Nephron (organoid): ENCODE data around the gene PSMG3.
A peak's percentile ranks its signal among the peaks of the same experiment; 100 is the strongest.

Source experiments
- H3K27ac Mint-ChIP-seq, 3 experiments: 2 replicates each; pipeline ENCODE4 v1.8.0; 2020; ENCODE audit warnings: mixed read lengths in 3 of 3, mild to moderate bottlenecking in 2 of 3, moderate library complexity in 1 of 3
- H3K27me3 Mint-ChIP-seq: 2 replicates; pipeline ENCODE4 v1.8.0; 2021; ENCODE audit warnings: low read depth, mild to moderate bottlenecking, moderate library complexity, mixed read lengths
- H3K36me3 Mint-ChIP-seq: 2 replicates; pipeline ENCODE4 v1.8.0; 2020; ENCODE audit warnings: low read depth, mixed read lengths
- H3K4me1 Mint-ChIP-seq: 2 replicates; pipeline ENCODE4 v1.8.0; 2020; ENCODE audit warnings: mixed read lengths
- H3K4me3 Mint-ChIP-seq, 3 experiments: 2 replicates each; pipeline ENCODE4 v1.8.0; 2020; ENCODE audit warnings: mild to moderate bottlenecking in 3 of 3, mixed read lengths in 3 of 3, moderate library complexity in 2 of 3
- H3K9me3 Mint-ChIP-seq: 2 replicates; pipeline ENCODE4 v1.8.0; 2020; ENCODE audit warnings: mixed read lengths
- TF ChIP-seq, protein P1 (sequence below), 3 experiments: fragments of 200-600 bp; sonication (generic); IDR thresholded peaks; one replicate each; pipeline ENCODE4 v1.5.0; 2021; ENCODE audit warnings: antibody characterized with exemption in 3 of 3; ENCODE audit not compliant: unreplicated experiment in 3 of 3

Gene PSMG3

DNA sequence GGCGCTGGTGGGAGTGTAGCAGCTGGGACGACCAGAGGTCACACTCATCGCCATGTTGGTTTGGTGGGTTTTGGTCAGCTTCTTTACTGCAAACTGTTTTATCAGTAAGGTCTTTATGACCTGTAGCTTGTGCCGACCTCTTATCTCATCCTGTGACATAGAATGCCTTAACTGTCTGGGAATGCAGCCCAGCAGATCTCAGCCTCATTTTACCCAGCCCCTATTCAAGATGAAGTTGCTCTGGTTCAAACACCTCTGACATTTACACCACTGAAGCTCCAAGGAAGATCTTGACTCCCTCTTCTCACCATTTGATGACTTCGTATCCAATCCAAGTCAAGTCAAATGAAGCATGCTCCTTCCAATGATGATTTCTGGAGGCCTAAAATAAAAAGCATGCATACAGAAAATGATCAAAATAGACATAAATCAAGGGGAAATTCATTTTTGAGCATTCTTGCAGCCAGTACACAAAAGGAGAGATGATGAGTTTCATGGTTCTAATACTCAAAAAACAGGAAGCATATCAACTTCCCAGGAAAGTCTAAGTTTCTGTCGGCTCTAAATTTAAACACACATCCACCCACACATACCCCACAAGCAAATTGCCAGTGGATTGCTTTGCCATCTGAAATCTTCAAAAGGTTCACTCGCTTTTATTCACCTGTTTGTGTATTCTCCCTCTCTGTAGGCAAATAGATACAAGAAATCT is 2.4 kb upstream of the PSMG3 start:
- H3K4me1 Mint-ChIP-seq, result peaks cover 33% of the 10 kb centered on the region
- TF ChIP-seq, protein P1, sequence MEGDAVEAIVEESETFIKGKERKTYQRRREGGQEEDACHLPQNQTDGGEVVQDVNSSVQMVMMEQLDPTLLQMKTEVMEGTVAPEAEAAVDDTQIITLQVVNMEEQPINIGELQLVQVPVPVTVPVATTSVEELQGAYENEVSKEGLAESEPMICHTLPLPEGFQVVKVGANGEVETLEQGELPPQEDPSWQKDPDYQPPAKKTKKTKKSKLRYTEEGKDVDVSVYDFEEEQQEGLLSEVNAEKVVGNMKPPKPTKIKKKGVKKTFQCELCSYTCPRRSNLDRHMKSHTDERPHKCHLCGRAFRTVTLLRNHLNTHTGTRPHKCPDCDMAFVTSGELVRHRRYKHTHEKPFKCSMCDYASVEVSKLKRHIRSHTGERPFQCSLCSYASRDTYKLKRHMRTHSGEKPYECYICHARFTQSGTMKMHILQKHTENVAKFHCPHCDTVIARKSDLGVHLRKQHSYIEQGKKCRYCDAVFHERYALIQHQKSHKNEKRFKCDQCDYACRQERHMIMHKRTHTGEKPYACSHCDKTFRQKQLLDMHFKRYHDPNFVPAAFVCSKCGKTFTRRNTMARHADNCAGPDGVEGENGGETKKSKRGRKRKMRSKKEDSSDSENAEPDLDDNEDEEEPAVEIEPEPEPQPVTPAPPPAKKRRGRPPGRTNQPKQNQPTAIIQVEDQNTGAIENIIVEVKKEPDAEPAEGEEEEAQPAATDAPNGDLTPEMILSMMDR (IDR thresholded peaks at IDR 0.05; ENCODE audit: unreplicated experiment in 3 of 3), result no peak
- H3K27me3 Mint-ChIP-seq, result no peaks in the 10 kb centered on the region
- peaks cover 13% of the 10 kb centered on the region for H3K36me3 Mint-ChIP-seq
- no peaks in the 10 kb centered on the region for H3K9me3 Mint-ChIP-seq
- peak overlapping the region; percentile 89 to 90 (median 89) for H3K4me3 Mint-ChIP-seq
- peak overlapping the region in 2 of 3 experiments; percentile 42 to 45 for H3K27ac Mint-ChIP-seq

DNA sequence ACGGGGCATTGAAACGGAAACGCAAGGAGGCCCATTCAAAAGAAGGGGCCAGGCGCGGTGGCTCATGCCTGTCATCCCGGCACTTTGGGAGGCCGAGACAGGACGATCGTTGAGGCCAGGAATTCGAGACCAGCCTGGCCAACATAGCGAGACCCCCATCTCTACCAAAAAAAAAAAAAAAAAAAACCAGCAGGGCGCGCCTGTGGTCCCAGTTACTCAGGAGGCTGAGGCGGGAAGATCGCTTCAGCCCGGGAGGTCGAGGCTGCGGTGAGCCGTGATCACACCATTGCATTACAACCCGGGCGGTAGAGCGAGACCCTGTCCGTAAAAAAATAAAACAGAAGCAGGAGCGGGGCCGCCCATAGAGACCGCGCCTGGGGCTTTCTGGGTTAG is 396 bp downstream of the PSMG3 start:
- no peaks in the 10 kb centered on the region for H3K27me3 Mint-ChIP-seq
- H3K9me3 Mint-ChIP-seq, result no peaks in the 10 kb centered on the region
- peaks cover 39% of the 10 kb centered on the region for H3K4me1 Mint-ChIP-seq
- peak overlapping the region in 2 of 3 experiments; percentile 51 to 97 for H3K27ac Mint-ChIP-seq
- TF ChIP-seq, protein P1 (IDR thresholded peaks at IDR 0.05; ENCODE audit: unreplicated experiment in 3 of 3), result no peak
- H3K4me3 Mint-ChIP-seq, result peak overlapping the region; percentile 84 to 89 (median 85)
- H3K36me3 Mint-ChIP-seq, result peaks cover 18% of the 10 kb centered on the region

- TF ChIP-seq, protein P1 (IDR thresholded peaks at IDR 0.05; ENCODE audit: unreplicated experiment in 3 of 3), result no peak
- Mint-ChIP-seq H3K9me3 (no peaks in the 10 kb centered on the region), H3K4me3 (peak overlapping the region; percentile 84 to 89 (median 85)), H3K4me1 (peaks cover 39% of the 10 kb centered on the region), H3K36me3 (peaks cover 18% of the 10 kb centered on the region), H3K27ac (peak overlapping the region; percentile 49 to 97 (median 51)), H3K27me3 (no peaks in the 10 kb centered on the region)
These were observed 816 bp downstream of the PSMG3 start for GRCh38 chr7:1569016-1569415.

DNA sequence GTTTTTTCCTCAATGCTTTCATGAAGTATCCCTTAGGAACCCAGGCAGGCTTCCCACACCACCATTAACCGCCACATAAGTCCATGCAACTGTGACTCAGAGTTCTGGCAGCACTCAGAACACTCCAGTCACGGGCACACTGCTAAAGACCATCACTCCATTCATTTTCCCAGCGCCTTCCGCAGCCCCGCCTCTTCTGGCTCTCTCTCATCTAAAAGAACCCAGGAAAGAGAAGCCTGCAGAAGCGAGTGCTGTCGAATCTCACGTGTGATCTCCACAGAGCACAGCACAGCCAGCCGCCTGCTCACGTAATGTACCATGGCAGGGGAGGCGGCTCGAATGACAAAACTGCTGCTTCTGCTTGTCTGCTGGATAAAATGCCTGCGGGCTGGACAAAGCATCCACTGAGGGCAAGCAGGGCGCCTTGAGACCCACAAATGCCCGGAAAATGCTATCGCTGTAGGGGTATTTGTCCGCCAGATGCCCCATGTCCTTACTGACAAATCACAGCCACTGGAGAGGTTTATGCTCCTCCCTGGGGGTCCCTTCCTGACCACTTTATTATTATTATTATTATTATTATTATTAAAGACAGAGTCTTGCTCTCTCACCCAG is 1.8 kb downstream of the PSMG3 start:
- TF ChIP-seq, protein P1 (IDR thresholded peaks at IDR 0.05; ENCODE audit: unreplicated experiment in 3 of 3), result no peak
- Mint-ChIP-seq H3K27ac (peak overlapping the region; percentile 86 to 97 (median 97)), H3K27me3 (no peaks in the 10 kb centered on the region), H3K4me1 (peaks cover 39% of the 10 kb centered on the region), H3K9me3 (no peaks in the 10 kb centered on the region), H3K4me3 (peak overlapping the region; percentile 84 to 89 (median 85)), H3K36me3 (peaks cover 18% of the 10 kb centered on the region)

DNA sequence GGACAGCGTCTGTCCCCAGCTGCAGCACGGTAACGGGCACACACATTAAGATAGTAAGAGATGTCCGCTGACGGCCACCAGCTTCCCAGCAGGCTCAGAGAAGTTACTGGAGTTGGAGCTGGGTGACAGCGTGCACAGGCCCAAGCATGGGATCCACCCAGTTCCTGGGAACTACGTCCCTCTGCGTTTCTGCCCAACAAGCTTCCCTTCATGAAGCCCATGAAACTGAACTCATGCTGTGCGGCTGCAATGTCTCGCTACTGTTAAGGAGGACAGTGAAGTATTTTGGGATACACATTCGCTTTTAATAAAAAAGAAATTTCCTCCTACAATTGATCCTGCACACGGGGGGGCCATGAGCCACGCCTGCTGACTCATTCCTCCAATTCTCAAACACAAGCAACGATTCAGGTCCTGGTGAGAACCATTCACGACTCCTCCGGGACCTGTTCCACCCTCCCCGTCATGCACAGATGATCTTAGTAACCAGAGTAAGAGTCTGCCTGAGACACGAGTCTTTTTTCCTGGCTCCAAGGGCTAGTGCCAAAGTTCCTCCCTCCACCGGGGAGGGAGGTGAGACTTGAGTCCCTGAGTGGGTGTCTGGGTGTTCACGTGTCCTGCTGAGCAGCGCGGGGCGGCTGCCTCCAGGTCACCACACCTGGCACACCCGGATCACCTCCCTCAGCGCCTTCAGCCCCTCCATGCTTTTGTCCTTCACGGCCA is 2.6 kb downstream of the PSMG3 start:
- Mint-ChIP-seq H3K27me3 (peaks cover 5% of the 10 kb centered on the region), H3K9me3 (no peaks in the 10 kb centered on the region), H3K4me3 (peak overlapping the region; percentile 72 to 85 (median 84)), H3K27ac (peak overlapping the region; percentile 86 to 97 (median 97)), H3K4me1 (peaks cover 37% of the 10 kb centered on the region), H3K36me3 (peaks cover 17% of the 10 kb centered on the region)
- TF ChIP-seq, protein P1 (IDR thresholded peaks at IDR 0.05; ENCODE audit: unreplicated experiment in 3 of 3), result no peak
